T-cell (primary cell): ENCODE data around the gene C11orf71. TPM values are rescaled to one million over a fixed set of nuclear protein-coding genes. Genes with fewer than 3 reads are reported as not detected.

Source experiments
- ATAC-seq, 4 experiments: fragments of 200-7000 bp in 3 of 4; fragments of 150-1000 bp in 1 of 4; cut with Tn5 transposase; replicated peaks in 1 of 4; 1 replicate in 3 of 4; 2 replicates in 1 of 4; pipeline ENCODE4 v1.10.0; 2021; ENCODE audit warnings: moderate library complexity in 3 of 4, mild to moderate bottlenecking in 2 of 4, moderate number of reproducible peaks in 1 of 4
- CTCF ChIA-PET, 2 donors: fragments of 300-600 bp; sonication (Branson Sonifier 250); formaldehyde crosslinking; loops; one replicate each; lab custom pipeline; 2022; ENCODE audit warnings: antibody characterized with exemption in 2 of 2; lab: Charles Lee
- POLR2A ChIA-PET, 2 donors: fragments of 300-600 bp; sonication (Branson Sonifier 250); formaldehyde crosslinking; loops; one replicate each; lab custom pipeline; 2022; ENCODE audit warnings: antibody characterized with exemption in 2 of 2; lab: Charles Lee
- DNase-seq, 35 experiments: peaks; one replicate each; pipeline versions ENCODE4 v3.0.0 to v3.0.0-alpha.2; 2013 to 2023
- H3K27ac ChIP-seq: one replicate; pipeline ENCODE4 v1.5.1; 2013; ENCODE audit warnings: low read length
- H3K27me3 ChIP-seq, 2 experiments: replicated peaks in 1 of 2; 1 replicate in 1 of 2; 2 replicates in 1 of 2; pipeline versions ENCODE4 v1.6.1 to v1.7.0; 2013; ENCODE audit warnings: low read length in 1 of 2, mixed read lengths in 1 of 2; ENCODE audit not compliant: control insufficient read depth in 2 of 2, insufficient read depth in 2 of 2; ENCODE audit errors: extremely low read depth in 1 of 2
- H3K36me3 ChIP-seq, 2 donors: 1 replicate in 1 of 2; 2 replicates in 1 of 2; pipeline versions ENCODE4 v1.6.1 to v1.7.0; 2013; ENCODE audit warnings: low read length in 1 of 2; ENCODE audit not compliant: control insufficient read depth in 2 of 2, insufficient read depth in 1 of 2; ENCODE audit errors: extremely low read depth in 1 of 2
- H3K4me1 ChIP-seq, 2 experiments: 1 replicate in 1 of 2; 2 replicates in 1 of 2; pipeline versions ENCODE4 v1.6.1 to v1.7.0; 2013; ENCODE audit warnings: low read length in 2 of 2, mixed read lengths in 1 of 2; ENCODE audit not compliant: insufficient read depth in 2 of 2, control insufficient read depth in 1 of 2; ENCODE audit errors: extremely low read depth in 1 of 2
- H3K4me3 ChIP-seq, 2 donors: 1 replicate in 1 of 2; 2 replicates in 1 of 2; pipeline versions ENCODE4 v1.5.1 to v1.7.0; 2013; ENCODE audit warnings: mild to moderate bottlenecking in 2 of 2, low read length in 1 of 2, moderate library complexity in 1 of 2; ENCODE audit not compliant: control insufficient read depth in 1 of 2; ENCODE audit errors: extremely low read depth in 1 of 2
- H3K9me3 ChIP-seq: 2 replicates; pipeline ENCODE4 v1.7.0; 2013
- H3K27ac Mint-ChIP-seq, 2 donors: one replicate each; pipeline ENCODE4 v1.8.0; 2020 to 2021; ENCODE audit warnings: mild to moderate bottlenecking in 2 of 2, mixed read lengths in 2 of 2
- H3K27me3 Mint-ChIP-seq, 2 donors: one replicate each; pipeline ENCODE4 v1.8.0; 2021 to 2022; ENCODE audit warnings: mixed read lengths in 2 of 2
- H3K36me3 Mint-ChIP-seq: one replicate; pipeline ENCODE4 v1.8.0; 2021; ENCODE audit warnings: mixed read lengths
- H3K4me1 Mint-ChIP-seq, 3 donors: one replicate each; pipeline ENCODE4 v1.8.0; 2020 to 2022; ENCODE audit warnings: mixed read lengths in 3 of 3, mild to moderate bottlenecking in 1 of 3
- H3K4me3 Mint-ChIP-seq, 3 donors: one replicate each; pipeline ENCODE4 v1.8.0; 2020 to 2022; ENCODE audit warnings: mild to moderate bottlenecking in 3 of 3, mixed read lengths in 3 of 3, moderate library complexity in 3 of 3
- H3K9me3 Mint-ChIP-seq, 3 donors: one replicate each; pipeline ENCODE4 v1.8.0; 2020 to 2022; ENCODE audit warnings: mixed read lengths in 3 of 3
- WGBS: methylation state at CpG from one replicate; pipeline ENCODE4 v1.1.5; 2013; ENCODE audit warnings: missing lambda C conversion rate; ENCODE audit not compliant: insufficient coverage; 5-methylcytosine and 5-hydroxymethylcytosine counted together
- total RNA-seq, 35 experiments: library from RNA in 6 of 35; stranded (reverse) in 6 of 35; fragments of 120-200 nt in 1 of 35; gene quantifications; one replicate each; pipeline versions ENCODE4 v1.2.1 to v1.2.4 and lab custom pipeline; 2013 to 2026

Gene C11orf71
- total RNA-seq, 5 donors from 2014 or later (not counting 1 experiment from before 2014, with no cell fraction given) = 8.2 to 15.2 (median 12.1) TPM

DNA sequence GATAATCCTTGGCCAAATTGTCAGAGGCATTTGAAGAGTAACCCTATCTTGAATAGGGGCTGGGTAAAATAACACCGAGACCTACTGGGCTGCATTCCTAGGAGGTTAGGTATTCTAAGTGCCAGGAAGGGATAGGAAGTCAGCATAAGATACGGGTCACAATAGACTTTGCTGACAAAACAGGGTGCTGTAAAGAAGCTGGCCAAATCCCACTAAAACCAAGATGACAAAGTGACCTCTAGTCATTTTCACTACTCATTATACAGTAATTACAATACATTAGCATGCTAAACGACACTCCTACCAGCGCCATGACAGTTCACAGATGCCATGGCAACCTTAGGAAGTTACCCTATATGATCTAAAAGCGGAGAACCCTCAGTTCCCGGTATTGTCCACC, 38.0 kb upstream of the C11orf71 start:
- no peaks in the 10 kb centered on the region for H3K9me3 Mint-ChIP-seq
- H3K27me3 Mint-ChIP-seq = no peaks in the 10 kb centered on the region
- H3K27ac ChIP-seq = no peak overlapping the region
- ATAC-seq = no peak
- POLR2A ChIA-PET = interaction anchor here (0.5 to 1.3 kb wide), 2 partner anchors 38 to 1040 kb away, joined by 5 to 9 read pairs; partner anchors contain the start of genes C11orf71 (in 1 of the 2) and RBM7 (in 1 of the 2)
- WGBS = 100% methylated on average over 1 of the region's 6 CpGs
- no peak overlapping the region for H3K4me3 ChIP-seq
- H3K9me3 ChIP-seq = no peaks in the 10 kb centered on the region
- peaks cover 10 to 13% of the 10 kb centered on the region in 2 experiments for H3K4me1 ChIP-seq
- DNase-seq = no peak
- peaks cover 0 to 3% of the 10 kb centered on the region in 2 donors for H3K36me3 ChIP-seq
- H3K4me3 Mint-ChIP-seq = peak overlapping the region in 2 of 3 donors; percentile 93 to 98
- peak overlapping the region in 1 of 2 donors; percentile 28 for H3K27ac Mint-ChIP-seq
- CTCF ChIA-PET = interaction anchor here in 1 of 2 donors (0.7 to 1.4 kb wide), 3 partner anchors 38 to 535 kb away, joined by 3 to 7 read pairs (median 3); partner anchors contain the start of genes C11orf71 and RBM7
- peaks cover 16% of the 10 kb centered on the region for H3K36me3 Mint-ChIP-seq
- H3K4me1 Mint-ChIP-seq = peaks cover 34 to 36% (median 34%) of the 10 kb centered on the region in 3 donors
- H3K27me3 ChIP-seq = no peaks in the 10 kb centered on the region

DNA sequence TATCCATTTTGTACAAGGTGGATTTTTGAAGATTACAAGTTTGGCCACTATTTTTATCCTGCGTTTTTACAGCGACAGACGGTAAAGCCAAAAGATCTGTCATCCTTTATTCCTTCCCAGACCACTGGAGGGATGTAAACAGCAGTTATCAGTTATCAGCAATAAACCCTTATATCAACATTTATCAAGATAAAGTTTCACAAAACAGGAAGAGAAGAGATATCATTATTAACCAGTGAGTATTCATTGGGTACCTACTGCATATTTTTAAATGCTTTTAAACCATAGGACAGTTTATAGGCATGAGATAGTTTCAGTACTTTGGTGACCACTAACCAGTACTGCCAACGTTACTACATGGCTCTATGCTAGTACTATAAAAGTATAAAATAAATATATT, 33.1 kb upstream of the C11orf71 start:
- no peaks in the 10 kb centered on the region for H3K9me3 Mint-ChIP-seq
- DNase-seq (no peak), ATAC-seq (no peak)
- H3K27ac ChIP-seq = no peak overlapping the region
- CTCF ChIA-PET = no interaction called here
- WGBS = no CpG with 5 or more reads among the region's 4 CpGs
- no peak overlapping the region for H3K27ac Mint-ChIP-seq
- no peak overlapping the region for H3K4me3 ChIP-seq
- POLR2A ChIA-PET = no interaction called here
- H3K36me3 Mint-ChIP-seq = peaks cover 5% of the 10 kb centered on the region
- no peaks in the 10 kb centered on the region for H3K27me3 Mint-ChIP-seq
- peaks cover 0 to under 1% of the 10 kb centered on the region in 2 experiments for H3K4me1 ChIP-seq
- H3K9me3 ChIP-seq = no peaks in the 10 kb centered on the region
- H3K4me3 Mint-ChIP-seq = no peak overlapping the region
- H3K36me3 ChIP-seq = no peaks in the 10 kb centered on the region
- no peaks in the 10 kb centered on the region for H3K27me3 ChIP-seq
- peaks cover 0 to 2% (median under 1%) of the 10 kb centered on the region in 3 donors for H3K4me1 Mint-ChIP-seq

DNA sequence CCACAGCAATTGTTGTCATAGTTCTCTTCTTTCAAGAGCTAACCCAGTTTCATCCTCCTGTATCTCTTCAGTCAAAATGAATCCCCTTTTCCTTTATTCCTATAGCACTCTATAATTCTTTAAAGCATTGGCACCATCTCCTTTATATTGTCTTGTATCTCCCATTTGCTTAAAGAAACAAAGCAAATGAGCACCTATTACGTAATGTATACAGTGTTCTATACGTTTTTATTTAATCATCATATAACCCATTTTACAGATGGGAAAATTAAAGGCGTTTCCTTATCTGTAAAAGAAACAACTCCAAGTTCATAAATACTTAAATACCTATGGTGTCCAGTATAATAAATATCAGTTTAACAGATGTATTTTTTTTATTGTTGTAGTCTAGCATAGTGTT, 32.6 kb upstream of the C11orf71 start:
- DNase-seq = no peak
- no peak overlapping the region for H3K27ac Mint-ChIP-seq
- H3K9me3 Mint-ChIP-seq = no peaks in the 10 kb centered on the region
- CTCF ChIA-PET = no interaction called here
- H3K27me3 Mint-ChIP-seq = no peaks in the 10 kb centered on the region
- H3K36me3 Mint-ChIP-seq = peaks cover 5% of the 10 kb centered on the region
- no peaks in the 10 kb centered on the region for H3K27me3 ChIP-seq
- no CpG with 5 or more reads among the region's 3 CpGs for WGBS
- no peak overlapping the region for H3K4me3 Mint-ChIP-seq
- ATAC-seq = no peak
- H3K4me1 Mint-ChIP-seq = no peaks in the 10 kb centered on the region
- no peaks in the 10 kb centered on the region for H3K9me3 ChIP-seq
- H3K36me3 ChIP-seq = no peaks in the 10 kb centered on the region
- H3K4me3 ChIP-seq = no peak overlapping the region
- POLR2A ChIA-PET = no interaction called here
- no peaks in the 10 kb centered on the region for H3K4me1 ChIP-seq
- H3K27ac ChIP-seq = no peak overlapping the region

DNA sequence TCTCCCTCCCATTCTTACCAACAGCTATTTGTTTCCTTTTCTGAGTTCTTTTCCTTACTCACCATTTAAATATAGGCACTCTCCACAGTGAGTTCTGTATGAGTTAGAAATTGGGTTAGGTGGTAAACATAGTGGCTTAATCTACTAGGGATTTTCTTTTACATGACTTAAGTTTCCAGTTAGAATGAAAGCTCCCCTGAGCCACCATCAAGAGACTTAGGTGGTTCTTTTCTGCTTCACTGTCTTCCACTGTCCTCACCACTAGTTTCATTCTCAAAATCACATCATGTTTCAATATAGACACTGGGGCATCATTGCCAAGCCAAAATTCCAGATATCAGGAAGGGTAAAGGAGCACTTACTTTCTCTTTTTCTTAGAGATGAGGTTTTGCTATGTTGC, 30.0 kb upstream of the C11orf71 start:
- no peaks in the 10 kb centered on the region for H3K36me3 ChIP-seq
- Mint-ChIP-seq H3K27ac (no peak overlapping the region), H3K4me3 (no peak overlapping the region), H3K27me3 (no peaks in the 10 kb centered on the region), H3K36me3 (peaks cover 5% of the 10 kb centered on the region), H3K9me3 (no peaks in the 10 kb centered on the region), H3K4me1 (no peaks in the 10 kb centered on the region)
- H3K4me3 ChIP-seq = no peak overlapping the region
- H3K4me1 ChIP-seq = no peaks in the 10 kb centered on the region
- no peaks in the 10 kb centered on the region for H3K9me3 ChIP-seq
- DNase-seq (no peak), ATAC-seq (no peak)
- CTCF ChIA-PET = no interaction called here
- H3K27me3 ChIP-seq = no peaks in the 10 kb centered on the region
- H3K27ac ChIP-seq = no peak overlapping the region
- POLR2A ChIA-PET = no interaction called here

DNA sequence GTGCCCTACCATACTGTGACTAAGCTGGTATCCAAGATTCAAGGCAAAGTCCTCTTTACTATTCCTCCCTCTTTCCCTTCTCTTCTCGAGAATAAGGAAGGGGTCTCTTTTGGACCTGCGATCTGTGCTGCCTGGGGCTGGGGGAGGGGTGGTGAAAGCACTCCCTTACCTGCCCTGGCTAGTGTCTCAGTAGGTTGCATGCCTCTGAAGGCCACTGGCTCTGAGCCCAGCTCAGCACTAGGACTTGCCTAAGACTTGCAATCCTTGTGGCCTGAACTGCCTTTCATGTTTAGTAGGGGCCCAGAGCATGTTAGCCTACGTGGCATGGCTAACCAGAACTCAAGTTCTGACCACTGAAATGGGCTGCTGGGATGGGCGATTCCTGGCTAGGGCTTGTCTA, 26.0 kb upstream of the C11orf71 start:
- Histone ChIP-seq H3K36me3 (no peaks in the 10 kb centered on the region), H3K27me3 (no peaks in the 10 kb centered on the region), H3K4me3 (no peak overlapping the region), H3K4me1 (no peaks in the 10 kb centered on the region), H3K27ac (no peak overlapping the region), H3K9me3 (no peaks in the 10 kb centered on the region)
- DNase-seq (no peak), ATAC-seq (no peak)
- ChIA-PET POLR2A (no interaction called here), CTCF (no interaction called here)
- H3K4me1 Mint-ChIP-seq = no peaks in the 10 kb centered on the region
- H3K36me3 Mint-ChIP-seq = no peaks in the 10 kb centered on the region
- 92% methylated on average over 3 of the region's 4 CpGs for WGBS
- no peak overlapping the region for H3K4me3 Mint-ChIP-seq
- H3K27me3 Mint-ChIP-seq = no peaks in the 10 kb centered on the region
- H3K27ac Mint-ChIP-seq = no peak overlapping the region
- H3K9me3 Mint-ChIP-seq = peaks cover 4 to 17% (median 11%) of the 10 kb centered on the region in 3 donors

- ChIA-PET CTCF (no interaction called here), POLR2A (interaction anchor here in 1 of 2 donors (0.6 kb wide), 1 partner anchor 270 kb away, joined by 6 read pairs; no protein-coding TSS in a partner anchor)
- no peaks in the 10 kb centered on the region for H3K27me3 Mint-ChIP-seq
- ATAC-seq (no peak), DNase-seq (no peak)
- no peaks in the 10 kb centered on the region for H3K9me3 Mint-ChIP-seq
- H3K36me3 ChIP-seq = peaks cover 0 to 3% of the 10 kb centered on the region in 2 donors
- no peak overlapping the region for H3K27ac ChIP-seq
- no peaks in the 10 kb centered on the region for H3K36me3 Mint-ChIP-seq
- H3K27ac Mint-ChIP-seq = no peak overlapping the region
- H3K4me3 ChIP-seq = no peak overlapping the region
- H3K4me3 Mint-ChIP-seq = no peak overlapping the region
- H3K27me3 ChIP-seq = no peaks in the 10 kb centered on the region
- H3K9me3 ChIP-seq = no peaks in the 10 kb centered on the region
- H3K4me1 Mint-ChIP-seq = no peaks in the 10 kb centered on the region
- H3K4me1 ChIP-seq = no peaks in the 10 kb centered on the region
Observed at GRCh38 chr11:114416441-114416961, 16.2 kb upstream of the C11orf71 start.
